AG04450 (cell line): ENCODE data around the gene LAMP5. TPM values are rescaled to one million over a fixed set of nuclear protein-coding genes. Genes with fewer than 3 reads are reported as not detected.

Experiments used
- CTCF ChIA-PET: fragments of 300-600, 350-600 bp; formaldehyde crosslinking; extraction: SDS; loops from one replicate; lab custom pipeline; 2022; ENCODE audit warnings: antibody characterized with exemption, inconsistent platforms; lab: Charles Lee
- POLR2A ChIA-PET: fragments of 350-600 bp; formaldehyde crosslinking; extraction: SDS; loops from one replicate; lab custom pipeline; 2021; ENCODE audit warnings: antibody characterized with exemption, inconsistent platforms; lab: Yijun Ruan, JAX
- DNase-seq: peaks from one replicate; pipeline ENCODE4 v3.0.0-alpha.2; 2011; ENCODE audit warnings: low read depth, low spot score
- H3K27ac ChIP-seq: one replicate; pipeline ENCODE4 v1.5.1; 2012; ENCODE audit warnings: low read depth, low read length, control low read depth
- H3K27me3 ChIP-seq: one replicate; pipeline ENCODE4 v1.6.0; 2012; ENCODE audit warnings: low read length; ENCODE audit not compliant: control insufficient read depth, insufficient read depth
- H3K4me3 ChIP-seq: 2 replicates; pipeline ENCODE4 v1.5.1; 2011; ENCODE audit warnings: mild to moderate bottlenecking, low read depth, low read length, control low read depth
- H3K9me3 ChIP-seq: 2 replicates; pipeline ENCODE4 v1.5.1; 2012; ENCODE audit warnings: low read length; ENCODE audit not compliant: control insufficient read depth, insufficient read depth
- polyA plus RNA-seq: library from polyadenylated mRNA; depleted of rRNA; stranded (reverse); fragments of >200 nt; gene quantifications from 2 replicates; pipeline ENCODE4 v1.2.3, GENCODE V29; 2011
- TF ChIP-seq, protein P1 (sequence below): IDR thresholded peaks from 2 replicates; pipeline ENCODE4 v1.5.1; 2011; ENCODE audit warnings: low read depth, low read length, control low read depth, inconsistent platforms

LAMP5 gene
- polyA plus RNA-seq, 1 experiment = 0.20 TPM

DNA sequence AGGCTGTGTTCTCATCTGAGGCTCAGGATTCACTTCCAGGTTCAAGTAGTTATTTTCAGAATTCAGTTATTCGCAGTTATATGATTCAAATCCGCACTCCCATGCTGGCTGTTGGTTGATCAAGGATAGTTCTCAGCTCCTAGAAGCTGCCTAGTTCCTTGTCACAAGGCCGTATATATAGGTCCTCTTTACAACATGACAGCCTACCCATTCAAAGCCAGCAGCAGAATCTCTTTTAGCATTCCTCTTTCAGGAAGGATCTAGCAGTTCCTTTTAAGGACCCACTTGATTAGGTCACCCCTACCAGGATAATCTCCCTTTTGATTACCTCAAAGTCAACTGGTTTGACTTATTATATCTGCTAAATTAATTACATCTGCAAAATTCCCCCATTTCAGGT, 23.8 kb upstream of the LAMP5 start:
- no peak for DNase-seq
- TF ChIP-seq, protein P1, sequence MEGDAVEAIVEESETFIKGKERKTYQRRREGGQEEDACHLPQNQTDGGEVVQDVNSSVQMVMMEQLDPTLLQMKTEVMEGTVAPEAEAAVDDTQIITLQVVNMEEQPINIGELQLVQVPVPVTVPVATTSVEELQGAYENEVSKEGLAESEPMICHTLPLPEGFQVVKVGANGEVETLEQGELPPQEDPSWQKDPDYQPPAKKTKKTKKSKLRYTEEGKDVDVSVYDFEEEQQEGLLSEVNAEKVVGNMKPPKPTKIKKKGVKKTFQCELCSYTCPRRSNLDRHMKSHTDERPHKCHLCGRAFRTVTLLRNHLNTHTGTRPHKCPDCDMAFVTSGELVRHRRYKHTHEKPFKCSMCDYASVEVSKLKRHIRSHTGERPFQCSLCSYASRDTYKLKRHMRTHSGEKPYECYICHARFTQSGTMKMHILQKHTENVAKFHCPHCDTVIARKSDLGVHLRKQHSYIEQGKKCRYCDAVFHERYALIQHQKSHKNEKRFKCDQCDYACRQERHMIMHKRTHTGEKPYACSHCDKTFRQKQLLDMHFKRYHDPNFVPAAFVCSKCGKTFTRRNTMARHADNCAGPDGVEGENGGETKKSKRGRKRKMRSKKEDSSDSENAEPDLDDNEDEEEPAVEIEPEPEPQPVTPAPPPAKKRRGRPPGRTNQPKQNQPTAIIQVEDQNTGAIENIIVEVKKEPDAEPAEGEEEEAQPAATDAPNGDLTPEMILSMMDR = no peak
- POLR2A ChIA-PET = no interaction called here
- Histone ChIP-seq H3K4me3 (no peak overlapping the region), H3K27me3 (no peaks in the 10 kb centered on the region), H3K9me3 (no peaks in the 10 kb centered on the region), H3K27ac (no peak overlapping the region)
- CTCF ChIA-PET = no interaction called here

DNA sequence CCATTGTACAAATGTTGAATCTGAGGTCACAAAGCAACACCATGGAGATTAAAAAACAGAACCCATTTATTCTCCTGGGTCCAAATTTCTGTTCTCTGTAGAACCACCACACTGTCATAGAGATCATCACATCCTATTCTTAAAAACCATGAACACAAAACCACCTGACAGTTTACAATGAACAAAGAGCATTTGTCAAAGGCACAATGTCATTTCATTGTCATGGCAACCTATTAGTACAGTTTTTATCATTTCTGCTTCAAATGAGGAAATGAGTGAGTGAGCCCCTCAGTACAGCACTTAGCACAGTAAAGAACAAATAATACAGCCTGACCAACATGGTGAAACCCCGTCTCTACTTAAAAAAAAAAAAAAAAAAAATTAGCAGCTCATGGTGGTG, 23.1 kb upstream of the LAMP5 start:
- H3K9me3 ChIP-seq = no peaks in the 10 kb centered on the region
- no peak overlapping the region for H3K4me3 ChIP-seq
- ChIA-PET POLR2A (no interaction called here), CTCF (no interaction called here)
- no peak for DNase-seq
- no peaks in the 10 kb centered on the region for H3K27me3 ChIP-seq
- TF ChIP-seq, protein P1 = no peak
- H3K27ac ChIP-seq = no peak overlapping the region

DNA sequence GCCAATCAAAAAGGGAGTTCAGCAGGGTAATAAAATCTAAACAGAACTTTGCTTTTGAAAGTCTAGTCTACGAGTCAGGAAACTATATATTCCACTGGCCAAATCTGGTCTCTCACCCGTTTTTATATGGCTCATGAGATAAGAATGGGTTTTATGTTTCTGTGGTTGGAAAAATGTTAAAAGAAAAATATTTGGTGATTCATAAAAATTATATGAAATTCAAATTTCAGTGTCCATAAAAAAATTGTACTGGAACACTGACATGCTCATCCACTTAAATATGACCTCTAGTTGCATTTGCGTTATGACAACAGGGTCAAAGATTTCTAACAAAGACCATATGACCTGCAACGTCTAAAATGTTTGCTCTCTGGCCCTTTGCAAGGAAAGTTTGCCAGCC, 22.3 kb upstream of the LAMP5 start:
- CTCF ChIA-PET = no interaction called here
- POLR2A ChIA-PET = no interaction called here
- Histone ChIP-seq H3K4me3 (no peak overlapping the region), H3K9me3 (no peaks in the 10 kb centered on the region), H3K27me3 (no peaks in the 10 kb centered on the region), H3K27ac (no peak overlapping the region)
- DNase-seq = no peak
- TF ChIP-seq, protein P1 = no peak

GRCh38 chr20:9493803-9494202, 20.6 kb upstream of the LAMP5 start:
- CTCF ChIA-PET = interaction anchor here (0.5 kb wide), 1 partner anchor 7 kb away, joined by 3 read pairs; no protein-coding TSS in a partner anchor
- no peak overlapping the region for H3K27ac ChIP-seq
- DNase-seq = no peak
- no peaks in the 10 kb centered on the region for H3K27me3 ChIP-seq
- POLR2A ChIA-PET = no interaction called here
- no peak overlapping the region for H3K4me3 ChIP-seq
- no peaks in the 10 kb centered on the region for H3K9me3 ChIP-seq
- TF ChIP-seq, protein P1 = no peak

- TF ChIP-seq, protein P1 = no peak
- Histone ChIP-seq H3K27me3 (peaks cover 2% of the 10 kb centered on the region), H3K27ac (no peak overlapping the region), H3K4me3 (no peak overlapping the region), H3K9me3 (no peaks in the 10 kb centered on the region)
- DNase-seq = no peak
- POLR2A ChIA-PET = no interaction called here
- CTCF ChIA-PET = interaction anchor here (1.0 kb wide), 1 partner anchor 114 kb away, joined by 15 read pairs; no protein-coding TSS in a partner anchor
These were observed 18.7 kb upstream of the LAMP5 start for GRCh38 chr20:9495701-9496100.
